Activated CD4-positive, alpha-beta T cell treated with anti-CD3 and anti-CD28 coated beads, Interleukin-2, Interleukin-6, amounts not matched to agents 100 ng/mL and 50 ng/mL, durations not matched to agents 16 hours and 8 hours (primary cell): ENCODE data around the gene NELL1.

Source experiments
- DNase-seq: peaks from one replicate; pipeline ENCODE4 v3.0.0-alpha.2; 2020

NELL1 gene

GRCh38 chr11:20669820-20670684 is 666 bp downstream of the NELL1 start:
- DNase-seq, result no peak

- DNase-seq, result no peak
Observed at GRCh38 chr11:20670932-20671403, 1.6 kb downstream of the NELL1 start.

- peak; percentile 12 for DNase-seq
Observed at GRCh38 chr11:20671856-20672546, 2.6 kb downstream of the NELL1 start.

- peak; percentile 15 for DNase-seq
Observed at GRCh38 chr11:20672575-20672974, 3.2 kb downstream of the NELL1 start.

- no peak for DNase-seq
Observed at GRCh38 chr11:20676658-20677057, 7.3 kb downstream of the NELL1 start.

GRCh38 chr11:20688761-20689160 is 19.4 kb downstream of the NELL1 start:
- no peak for DNase-seq

GRCh38 chr11:20707876-20708275 is 38.5 kb downstream of the NELL1 start:
- no peak for DNase-seq

- DNase-seq, result no peak
Observed at GRCh38 chr11:20712912-20713311, 43.5 kb downstream of the NELL1 start.

GRCh38 chr11:20715464-20715863 is 46.1 kb downstream of the NELL1 start:
- no peak for DNase-seq

- DNase-seq, result no peak
Observed at GRCh38 chr11:20715931-20716330, 46.5 kb downstream of the NELL1 start.

GRCh38 chr11:20719821-20720220 is 50.4 kb downstream of the NELL1 start:
- DNase-seq, result no peak

GRCh38 chr11:20723366-20723765 is 54.0 kb downstream of the NELL1 start:
- no peak for DNase-seq

GRCh38 chr11:20729597-20730105 is 60.3 kb downstream of the NELL1 start:
- no peak for DNase-seq

GRCh38 chr11:20731676-20732215 is 62.4 kb downstream of the NELL1 start:
- no peak for DNase-seq

- DNase-seq, result no peak
Observed at GRCh38 chr11:20739107-20739506, 69.7 kb downstream of the NELL1 start.

- DNase-seq, result no peak
Observed at GRCh38 chr11:20739577-20739976, 70.2 kb downstream of the NELL1 start.

- DNase-seq, result peak; percentile 1
Observed at GRCh38 chr11:20754933-20755332, 85.5 kb downstream of the NELL1 start.

- DNase-seq, result no peak
Observed at GRCh38 chr11:20759541-20759940, 90.2 kb downstream of the NELL1 start.

GRCh38 chr11:20760811-20761210 is 91.4 kb downstream of the NELL1 start:
- DNase-seq, result no peak

GRCh38 chr11:20762116-20762844 is 92.9 kb downstream of the NELL1 start:
- DNase-seq, result no peak

GRCh38 chr11:20762980-20763379 is 93.6 kb downstream of the NELL1 start:
- no peak for DNase-seq

GRCh38 chr11:20770414-20770946 is 101.1 kb downstream of the NELL1 start:
- DNase-seq, result no peak

- no peak for DNase-seq
Observed at GRCh38 chr11:20771026-20771425, 101.6 kb downstream of the NELL1 start.
